Measurements from ENCODE around the gene AGAP4. TPM values are rescaled to one million over a fixed set of nuclear protein-coding genes. Genes with fewer than 3 reads are reported as not detected.
"Not testable (repeated sequence)": the region's sequence is repeated elsewhere in the genome, so short reads cannot be mapped to it uniquely, and the experiment has no call there.

Gene AGAP4
- total RNA-seq, 1 donor from 2014 or later = 31.4 TPM

- ChIA-PET POLR2A (no interaction called here), CTCF (no interaction called here)
- ATAC-seq (ENCODE audit: low read depth) (no peak), DNase-seq (no peak)
- no peaks in the 10 kb centered on the region for H3K4me1 Mint-ChIP-seq
- TF ChIP-seq, protein P1, sequence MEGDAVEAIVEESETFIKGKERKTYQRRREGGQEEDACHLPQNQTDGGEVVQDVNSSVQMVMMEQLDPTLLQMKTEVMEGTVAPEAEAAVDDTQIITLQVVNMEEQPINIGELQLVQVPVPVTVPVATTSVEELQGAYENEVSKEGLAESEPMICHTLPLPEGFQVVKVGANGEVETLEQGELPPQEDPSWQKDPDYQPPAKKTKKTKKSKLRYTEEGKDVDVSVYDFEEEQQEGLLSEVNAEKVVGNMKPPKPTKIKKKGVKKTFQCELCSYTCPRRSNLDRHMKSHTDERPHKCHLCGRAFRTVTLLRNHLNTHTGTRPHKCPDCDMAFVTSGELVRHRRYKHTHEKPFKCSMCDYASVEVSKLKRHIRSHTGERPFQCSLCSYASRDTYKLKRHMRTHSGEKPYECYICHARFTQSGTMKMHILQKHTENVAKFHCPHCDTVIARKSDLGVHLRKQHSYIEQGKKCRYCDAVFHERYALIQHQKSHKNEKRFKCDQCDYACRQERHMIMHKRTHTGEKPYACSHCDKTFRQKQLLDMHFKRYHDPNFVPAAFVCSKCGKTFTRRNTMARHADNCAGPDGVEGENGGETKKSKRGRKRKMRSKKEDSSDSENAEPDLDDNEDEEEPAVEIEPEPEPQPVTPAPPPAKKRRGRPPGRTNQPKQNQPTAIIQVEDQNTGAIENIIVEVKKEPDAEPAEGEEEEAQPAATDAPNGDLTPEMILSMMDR (IDR thresholded peaks at IDR 0.05) = no peak
- H3K9me3 Mint-ChIP-seq = no peaks in the 10 kb centered on the region
- H3K4me3 Mint-ChIP-seq = no peak overlapping the region
- H3K27me3 Mint-ChIP-seq = no peaks in the 10 kb centered on the region
- intact Hi-C loops (cut with micrococcal nuclease) = no loop called here
- no peaks in the 10 kb centered on the region for H3K36me3 Mint-ChIP-seq (ENCODE audit: low read depth)
- H3K27ac Mint-ChIP-seq = no peak overlapping the region
These were observed 37.5 kb downstream of the AGAP4 start for GRCh38 chr10:45809837-45810236.

GRCh38 chr10:45804996-45805395 lies 42.3 kb downstream of the AGAP4 start:
- CTCF ChIA-PET; intact Hi-C loops (cut with micrococcal nuclease); H3K9me3 Mint-ChIP-seq; H3K27me3 Mint-ChIP-seq; DNase-seq; H3K4me1 Mint-ChIP-seq; H3K4me3 Mint-ChIP-seq; H3K27ac Mint-ChIP-seq; ATAC-seq (ENCODE audit: low read depth); H3K36me3 Mint-ChIP-seq (ENCODE audit: low read depth); POLR2A ChIA-PET: not testable (repeated sequence)

DNA sequence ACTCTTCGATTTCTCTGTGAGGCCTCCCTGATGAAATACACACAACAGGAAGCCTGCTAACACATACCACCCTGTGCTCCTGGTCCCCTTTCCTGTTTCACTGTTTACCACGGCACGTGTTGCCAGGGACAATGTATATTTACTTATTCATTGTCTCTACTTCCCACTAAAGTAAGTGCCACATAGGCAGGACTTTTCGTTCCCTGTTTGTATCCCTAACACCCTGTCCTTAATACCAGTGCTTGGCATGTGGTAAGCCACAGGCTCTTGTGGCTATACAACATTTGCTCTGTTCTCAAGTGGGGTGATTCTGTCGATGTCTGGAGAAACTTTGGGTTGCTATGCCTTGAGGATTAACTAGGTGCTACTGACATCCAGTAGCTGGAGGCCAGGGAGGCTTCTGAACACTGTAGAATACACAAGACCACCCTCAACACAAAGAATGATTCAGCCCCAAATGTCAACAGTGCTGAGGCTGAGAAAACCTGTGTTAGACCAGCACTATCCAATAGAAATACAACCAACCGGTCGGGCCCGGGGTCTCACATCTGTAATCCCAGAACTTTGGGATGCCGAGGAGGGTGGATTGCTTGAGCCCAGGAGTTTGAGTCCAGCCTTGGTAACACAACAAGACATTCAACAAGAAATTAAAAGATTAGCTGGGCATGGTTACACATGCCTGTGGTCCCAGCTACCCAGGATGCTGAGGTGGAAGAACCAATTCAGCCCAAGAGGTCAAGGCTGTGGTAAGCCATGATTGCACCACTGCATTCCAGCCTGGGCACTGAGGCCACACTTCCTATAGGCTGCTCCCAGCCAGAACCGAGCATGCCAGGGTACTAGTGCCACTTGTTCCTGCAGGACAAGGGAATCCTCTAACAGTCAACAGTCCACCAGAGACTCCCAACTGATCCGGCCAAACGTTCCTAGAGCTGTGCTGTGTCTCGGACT lies 44.0 kb downstream of the AGAP4 start:
- H3K9me3 Mint-ChIP-seq; intact Hi-C loops (cut with micrococcal nuclease); H3K27ac Mint-ChIP-seq; ATAC-seq (ENCODE audit: low read depth); H3K4me1 Mint-ChIP-seq; DNase-seq; POLR2A ChIA-PET; CTCF ChIA-PET; H3K27me3 Mint-ChIP-seq; H3K36me3 Mint-ChIP-seq (ENCODE audit: low read depth); H3K4me3 Mint-ChIP-seq: not testable (repeated sequence)

GRCh38 chr10:45794761-45795160 lies 52.5 kb downstream of the AGAP4 start:
- H3K4me3 Mint-ChIP-seq; intact Hi-C loops (cut with micrococcal nuclease); H3K27ac Mint-ChIP-seq; CTCF ChIA-PET; H3K9me3 Mint-ChIP-seq; H3K27me3 Mint-ChIP-seq; H3K4me1 Mint-ChIP-seq; ATAC-seq (ENCODE audit: low read depth); DNase-seq: not testable (repeated sequence)
- POLR2A ChIA-PET = interaction anchor here (0.7 kb wide), 1 partner anchor 68 kb away, joined by 3 read pairs; no protein-coding TSS in a partner anchor
- peaks cover 30% of the 10 kb centered on the region for H3K36me3 Mint-ChIP-seq (ENCODE audit: low read depth)

DNA sequence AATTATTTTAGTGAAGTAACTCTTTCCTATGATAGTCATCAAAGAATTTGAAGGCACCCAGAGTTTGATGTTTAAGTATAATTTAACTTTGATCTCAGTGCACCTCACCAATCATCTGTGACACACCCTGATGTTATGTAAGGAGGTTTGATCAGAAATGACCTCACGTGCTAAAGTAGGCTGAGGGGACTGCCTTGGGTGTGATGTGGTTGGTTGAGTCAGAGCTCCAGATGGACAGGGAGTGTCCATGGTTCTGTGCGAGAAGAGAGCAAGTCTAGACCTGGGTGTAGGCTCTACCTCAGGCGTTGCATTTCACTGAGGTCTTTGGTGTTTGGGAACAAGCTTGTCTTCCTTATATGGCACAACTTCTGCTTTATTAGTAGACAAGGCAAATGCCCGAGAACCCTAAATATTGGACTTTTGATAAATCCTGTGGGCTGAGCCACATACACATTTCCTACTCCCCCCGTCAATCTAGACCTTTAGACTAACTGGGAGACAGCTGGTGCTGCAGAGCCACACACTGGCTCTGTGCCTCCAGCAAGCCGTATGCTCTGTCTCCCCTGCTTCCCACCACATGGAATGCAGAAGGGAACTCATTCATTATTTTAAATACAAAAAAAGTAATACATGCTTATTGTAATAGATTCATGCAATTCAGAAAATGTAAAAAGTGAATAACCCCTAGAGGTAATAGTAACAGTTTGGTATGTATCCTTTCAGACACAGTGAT lies 56.4 kb downstream of the AGAP4 start:
- ATAC-seq (ENCODE audit: low read depth); H3K27ac Mint-ChIP-seq; DNase-seq; H3K9me3 Mint-ChIP-seq; intact Hi-C loops (cut with micrococcal nuclease); POLR2A ChIA-PET; H3K4me3 Mint-ChIP-seq; H3K27me3 Mint-ChIP-seq; H3K4me1 Mint-ChIP-seq; CTCF ChIA-PET: not testable (repeated sequence)
- peaks cover 52% of the 10 kb centered on the region for H3K36me3 Mint-ChIP-seq (ENCODE audit: low read depth)

DNA sequence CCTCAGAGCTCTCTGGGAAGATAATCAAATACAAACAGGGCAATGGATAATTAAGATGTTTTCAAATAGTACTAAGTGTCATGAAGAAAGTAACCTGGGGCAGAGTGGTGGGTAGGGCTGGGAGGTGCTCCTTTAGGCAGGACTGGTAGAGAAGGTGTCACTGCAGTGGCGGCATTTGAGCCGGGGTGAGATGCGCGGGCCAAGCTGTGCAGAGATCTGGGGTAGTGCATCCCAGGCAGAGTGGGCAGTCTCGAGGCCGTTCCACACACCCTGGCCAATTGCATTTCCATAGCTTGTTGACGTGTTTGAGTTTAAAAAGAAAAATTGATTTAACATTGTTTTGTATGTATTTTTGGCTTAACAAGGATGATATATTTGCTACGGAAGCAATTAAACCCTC lies 57.3 kb downstream of the AGAP4 start:
- POLR2A ChIA-PET; H3K27ac Mint-ChIP-seq; H3K9me3 Mint-ChIP-seq; intact Hi-C loops (cut with micrococcal nuclease); H3K27me3 Mint-ChIP-seq; CTCF ChIA-PET; H3K4me1 Mint-ChIP-seq; H3K4me3 Mint-ChIP-seq; ATAC-seq (ENCODE audit: low read depth); DNase-seq: not testable (repeated sequence)
- H3K36me3 Mint-ChIP-seq (ENCODE audit: low read depth) = peaks cover 56% of the 10 kb centered on the region

- POLR2A ChIA-PET = not testable (repeated sequence)
These were observed 60.0 kb downstream of the AGAP4 start for GRCh38 chr10:45787212-45787741.

GRCh38 chr10:45786217-45786616 lies 61.1 kb downstream of the AGAP4 start:
- H3K4me3 Mint-ChIP-seq; intact Hi-C loops (cut with micrococcal nuclease); H3K4me1 Mint-ChIP-seq; POLR2A ChIA-PET; ATAC-seq (ENCODE audit: low read depth); CTCF ChIA-PET; H3K9me3 Mint-ChIP-seq; H3K27me3 Mint-ChIP-seq; H3K27ac Mint-ChIP-seq; DNase-seq: not testable (repeated sequence)
- peaks cover 51% of the 10 kb centered on the region for H3K36me3 Mint-ChIP-seq (ENCODE audit: low read depth)

More at GRCh38 chr10:45787212-45787741, 60.0 kb downstream of the AGAP4 start:
- intact Hi-C loops (cut with micrococcal nuclease); CTCF ChIA-PET; H3K4me3 Mint-ChIP-seq; H3K27me3 Mint-ChIP-seq; ATAC-seq (ENCODE audit: low read depth); DNase-seq; H3K27ac Mint-ChIP-seq; H3K9me3 Mint-ChIP-seq; H3K4me1 Mint-ChIP-seq: not testable (repeated sequence)
- H3K36me3 Mint-ChIP-seq (ENCODE audit: low read depth) = peaks cover 48% of the 10 kb centered on the region

Other genes starting within 250 kb of the AGAP4 start
- 19.8 and 22.1 TPM in 2 replicates for gene ZFAND4, start 174.7 kb downstream of the AGAP4 start, total RNA-seq
- gene WASHC2C, start 120.2 kb downstream of the AGAP4 start, total RNA-seq = 67.0 and 74.1 TPM in 2 replicates
- gene TIMM23, start 125.0 kb upstream of the AGAP4 start, total RNA-seq = 47.2 and 50.1 TPM in 2 replicates
- gene NCOA4, start 183.1 kb upstream of the AGAP4 start, total RNA-seq = 94.5 and 94.9 TPM in 2 replicates
- gene MSMB, start 198.8 kb upstream of the AGAP4 start, total RNA-seq = not detected in 2 replicates

Data from activated B cell treated with CpG ODN at 0.5 μM for 24 hours (primary cell).